HL-60 (cell line): ENCODE data around the gene GRIA1.

ENCODE experiments used
- DNase-seq, 2 experiments: peaks; one replicate each; pipeline ENCODE4 v3.0.0-alpha.2; 2010 to 2020; ENCODE audit warnings: low read depth in 1 of 2, low spot score in 1 of 2
- H3K27ac ChIP-seq: fragments of 250-450 bp; sonication (Bioruptor Pico); replicated peaks from 2 replicates; pipeline ENCODE4 v1.5.1; 2020; ENCODE audit warnings: mild to moderate bottlenecking, moderate library complexity
- H3K27me3 ChIP-seq: fragments of 250-450 bp; sonication (Bioruptor Pico); 2 replicates; pipeline ENCODE4 v1.5.1; 2021; ENCODE audit warnings: mild to moderate bottlenecking, moderate library complexity; ENCODE audit not compliant: insufficient read depth, poor library complexity, severe bottlenecking
- H3K4me3 ChIP-seq: replicated peaks from 2 replicates; pipeline ENCODE4 v1.5.1; 2011; ENCODE audit warnings: mild to moderate bottlenecking, control low read depth, low read length; ENCODE audit not compliant: insufficient read depth
- CTCF ChIP-seq: IDR thresholded peaks from one replicate; pipeline ENCODE4 v1.5.1; 2011; ENCODE audit warnings: low read length, control low read depth, inconsistent platforms; ENCODE audit not compliant: insufficient read depth
- GABPA ChIP-seq: IDR thresholded peaks from 2 replicates; pipeline ENCODE4 v1.6.1; 2012; ENCODE audit warnings: low read depth
- POLR2AphosphoS5 ChIP-seq: IDR thresholded peaks from 2 replicates; pipeline ENCODE4 v1.6.1; 2012; ENCODE audit warnings: low read depth
- REST ChIP-seq: IDR thresholded peaks from 2 replicates; pipeline ENCODE4 v1.6.1; 2012; ENCODE audit warnings: low read depth; ENCODE audit not compliant: insufficient replicate concordance
- SPI1 ChIP-seq: IDR thresholded peaks from 2 replicates; pipeline ENCODE4 v1.6.1; 2012; ENCODE audit warnings: low read depth, mild to moderate bottlenecking, borderline replicate concordance

Gene GRIA1

GRCh38 chr5:153610009-153610408 lies 119.5 kb downstream of the GRIA1 start:
- TF ChIP-seq REST = no peak
- TF ChIP-seq CTCF = no peak
- no peak for TF ChIP-seq SPI1
- no peak for TF ChIP-seq POLR2AphosphoS5
- no peak for TF ChIP-seq GABPA

GRCh38 chr5:153610811-153611210 lies 120.3 kb downstream of the GRIA1 start:
- TF ChIP-seq REST (no peak), GABPA (no peak), POLR2AphosphoS5 (no peak), SPI1 (no peak), CTCF (no peak)
- Histone ChIP-seq H3K27me3 (no peaks in the 10 kb centered on the region), H3K27ac (no peak overlapping the region), H3K4me3 (no peak overlapping the region)
- no peak for DNase-seq

More at GRCh38 chr5:153610009-153610408, 119.5 kb downstream of the GRIA1 start:
- Histone ChIP-seq H3K27ac (no peak overlapping the region), H3K4me3 (no peak overlapping the region), H3K27me3 (no peaks in the 10 kb centered on the region)
- DNase-seq = no peak

- TF ChIP-seq SPI1 (no peak), REST (no peak), GABPA (no peak), POLR2AphosphoS5 (no peak), CTCF (no peak)
- DNase-seq = no peak
- H3K27ac ChIP-seq = no peak overlapping the region
- H3K27me3 ChIP-seq = no peaks in the 10 kb centered on the region
- no peak overlapping the region for H3K4me3 ChIP-seq
Measured at GRCh38 chr5:153613144-153613543, 122.7 kb downstream of the GRIA1 start.
